Activated naive CD8-positive, alpha-beta T cell (primary cell): ENCODE data around the gene TELO2.

Experiments
- H3K27ac Mint-ChIP-seq: one replicate; pipeline ENCODE4 v1.8.0; 2021; ENCODE audit warnings: mixed read lengths
- H3K27me3 Mint-ChIP-seq: one replicate; pipeline ENCODE4 v1.8.0; 2021; ENCODE audit warnings: mixed read lengths
- H3K36me3 Mint-ChIP-seq: one replicate; pipeline ENCODE4 v1.8.0; 2021; ENCODE audit warnings: mixed read lengths
- H3K4me1 Mint-ChIP-seq: one replicate; pipeline ENCODE4 v1.8.0; 2021; ENCODE audit warnings: low read depth, mixed read lengths
- H3K4me3 Mint-ChIP-seq: one replicate; pipeline ENCODE4 v1.8.0; 2021; ENCODE audit warnings: mild to moderate bottlenecking, mixed read lengths
- H3K9me3 Mint-ChIP-seq: one replicate; pipeline ENCODE4 v1.8.0; 2021; ENCODE audit warnings: low read depth, mixed read lengths

Gene TELO2

GRCh38 chr16:1508494-1509187 lies 15.5 kb downstream of the TELO2 start:
- no peaks in the 10 kb centered on the region for H3K4me1 Mint-ChIP-seq
- H3K9me3 Mint-ChIP-seq = no peaks in the 10 kb centered on the region
- H3K27ac Mint-ChIP-seq = no peak overlapping the region
- H3K4me3 Mint-ChIP-seq = no peak overlapping the region
- H3K36me3 Mint-ChIP-seq = no peaks in the 10 kb centered on the region
- H3K27me3 Mint-ChIP-seq = no peaks in the 10 kb centered on the region

GRCh38 chr16:1509307-1510221 lies 16.4 kb downstream of the TELO2 start:
- Mint-ChIP-seq H3K27me3 (no peaks in the 10 kb centered on the region), H3K27ac (no peak overlapping the region), H3K36me3 (no peaks in the 10 kb centered on the region), H3K9me3 (no peaks in the 10 kb centered on the region), H3K4me3 (no peak overlapping the region), H3K4me1 (no peaks in the 10 kb centered on the region)

GRCh38 chr16:1510272-1510671 lies 17.1 kb downstream of the TELO2 start:
- no peak overlapping the region for H3K27ac Mint-ChIP-seq

GRCh38 chr16:1510941-1511351 lies 17.8 kb downstream of the TELO2 start:
- Mint-ChIP-seq H3K27me3 (no peaks in the 10 kb centered on the region), H3K27ac (no peak overlapping the region), H3K36me3 (peaks cover 2% of the 10 kb centered on the region), H3K9me3 (no peaks in the 10 kb centered on the region), H3K4me1 (no peaks in the 10 kb centered on the region), H3K4me3 (no peak overlapping the region)

More at GRCh38 chr16:1510272-1510671, 17.1 kb downstream of the TELO2 start:
- Mint-ChIP-seq H3K9me3 (no peaks in the 10 kb centered on the region), H3K27me3 (no peaks in the 10 kb centered on the region), H3K4me3 (no peak overlapping the region), H3K36me3 (peaks cover 2% of the 10 kb centered on the region), H3K4me1 (no peaks in the 10 kb centered on the region)

- Mint-ChIP-seq H3K27me3 (no peaks in the 10 kb centered on the region), H3K4me1 (no peaks in the 10 kb centered on the region), H3K4me3 (no peak overlapping the region), H3K27ac (no peak overlapping the region), H3K9me3 (no peaks in the 10 kb centered on the region), H3K36me3 (peaks cover 2% of the 10 kb centered on the region)
Observed at GRCh38 chr16:1511662-1512569, 18.8 kb downstream of the TELO2 start.

GRCh38 chr16:1512774-1513173 lies 19.6 kb downstream of the TELO2 start:
- H3K27ac Mint-ChIP-seq = no peak overlapping the region
- no peaks in the 10 kb centered on the region for H3K27me3 Mint-ChIP-seq
- no peak overlapping the region for H3K4me3 Mint-ChIP-seq
- H3K9me3 Mint-ChIP-seq = no peaks in the 10 kb centered on the region
- H3K36me3 Mint-ChIP-seq = peaks cover 2% of the 10 kb centered on the region
- H3K4me1 Mint-ChIP-seq = no peaks in the 10 kb centered on the region

- Mint-ChIP-seq H3K4me3 (no peak overlapping the region), H3K9me3 (no peaks in the 10 kb centered on the region), H3K27me3 (no peaks in the 10 kb centered on the region), H3K36me3 (peaks cover 2% of the 10 kb centered on the region), H3K27ac (no peak overlapping the region), H3K4me1 (no peaks in the 10 kb centered on the region)
Observed at GRCh38 chr16:1514507-1514906, 21.3 kb downstream of the TELO2 start.

- peaks cover 2% of the 10 kb centered on the region for H3K36me3 Mint-ChIP-seq
- H3K27ac Mint-ChIP-seq = no peak overlapping the region
- no peak overlapping the region for H3K4me3 Mint-ChIP-seq
- no peaks in the 10 kb centered on the region for H3K9me3 Mint-ChIP-seq
- no peaks in the 10 kb centered on the region for H3K4me1 Mint-ChIP-seq
- no peaks in the 10 kb centered on the region for H3K27me3 Mint-ChIP-seq
Observed at GRCh38 chr16:1518626-1519135, 25.5 kb downstream of the TELO2 start.

- no peaks in the 10 kb centered on the region for H3K27me3 Mint-ChIP-seq
- peaks cover 2% of the 10 kb centered on the region for H3K36me3 Mint-ChIP-seq
- no peaks in the 10 kb centered on the region for H3K4me1 Mint-ChIP-seq
- H3K9me3 Mint-ChIP-seq = no peaks in the 10 kb centered on the region
- H3K4me3 Mint-ChIP-seq = no peak overlapping the region
- H3K27ac Mint-ChIP-seq = no peak overlapping the region
Observed at GRCh38 chr16:1519831-1520230, 26.7 kb downstream of the TELO2 start.

- no peaks in the 10 kb centered on the region for H3K27me3 Mint-ChIP-seq
- H3K4me3 Mint-ChIP-seq = no peak overlapping the region
- H3K4me1 Mint-ChIP-seq = no peaks in the 10 kb centered on the region
- no peak overlapping the region for H3K27ac Mint-ChIP-seq
- no peaks in the 10 kb centered on the region for H3K36me3 Mint-ChIP-seq
- H3K9me3 Mint-ChIP-seq = no peaks in the 10 kb centered on the region
Observed at GRCh38 chr16:1520461-1520860, 27.3 kb downstream of the TELO2 start.

GRCh38 chr16:1523581-1524245 lies 30.6 kb downstream of the TELO2 start:
- H3K36me3 Mint-ChIP-seq = no peaks in the 10 kb centered on the region
- peaks cover 13% of the 10 kb centered on the region for H3K4me1 Mint-ChIP-seq
- H3K27ac Mint-ChIP-seq = no peak overlapping the region
- H3K9me3 Mint-ChIP-seq = no peaks in the 10 kb centered on the region
- no peak overlapping the region for H3K4me3 Mint-ChIP-seq
- no peaks in the 10 kb centered on the region for H3K27me3 Mint-ChIP-seq

- Mint-ChIP-seq H3K4me3 (no peak overlapping the region), H3K36me3 (no peaks in the 10 kb centered on the region), H3K4me1 (peaks cover 15% of the 10 kb centered on the region), H3K9me3 (no peaks in the 10 kb centered on the region), H3K27ac (no peak overlapping the region), H3K27me3 (no peaks in the 10 kb centered on the region)
Observed at GRCh38 chr16:1524366-1524765, 31.2 kb downstream of the TELO2 start.

- Mint-ChIP-seq H3K27ac (peak overlapping the region; percentile 50), H3K4me1 (peaks cover 20% of the 10 kb centered on the region)
Observed at GRCh38 chr16:1525871-1526607, 32.9 kb downstream of the TELO2 start.

More at GRCh38 chr16:1525871-1526607, 32.9 kb downstream of the TELO2 start:
- Mint-ChIP-seq H3K9me3 (no peaks in the 10 kb centered on the region), H3K4me3 (peak overlapping the region; percentile 82), H3K27me3 (no peaks in the 10 kb centered on the region), H3K36me3 (no peaks in the 10 kb centered on the region)
